Esophagus mucosa (tissue), 1 donor: ENCODE results near the gene ZBTB46. TPM values are rescaled to one million over a fixed set of nuclear protein-coding genes. Genes with fewer than 3 reads are reported as not detected.

Source experiments
- ATAC-seq: fragments of 200-7000 bp; cut with Tn5 transposase; one replicate; pipeline ENCODE4 v1.9.1; 2020
- total RNA-seq: library from RNA; stranded (reverse); gene quantifications from one replicate; pipeline ENCODE4 v1.2.4, GENCODE V29; 2023
- donor health status: DM: yes; HTN: yes; CAD: no.

Gene ZBTB46
- total RNA-seq, 1 donor from 2014 or later, result 1.7 TPM

DNA sequence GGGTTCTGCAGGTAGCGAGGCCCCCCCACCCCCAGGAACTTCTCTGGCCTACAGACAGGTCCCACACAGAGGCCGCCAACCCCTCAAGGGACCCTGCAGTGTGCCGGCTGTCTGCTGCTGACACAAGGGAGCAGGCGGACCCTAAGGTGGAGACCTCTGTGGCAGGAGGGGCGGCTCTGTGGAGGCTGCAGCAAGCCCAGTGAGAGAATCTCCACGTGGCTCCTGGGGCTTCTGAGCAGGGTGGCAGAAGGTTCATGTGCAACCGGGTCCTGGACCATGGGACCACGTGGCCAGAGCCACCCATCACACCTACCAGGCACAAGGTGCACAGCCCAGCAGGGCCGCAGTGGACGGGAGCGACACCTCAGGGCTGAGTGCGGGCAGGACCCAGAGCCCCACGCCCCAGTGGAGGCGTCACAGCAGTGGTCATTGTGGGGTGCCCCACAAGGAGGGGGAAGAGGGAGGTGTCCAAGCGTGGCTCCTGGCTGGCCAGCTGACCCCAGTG, 127.5 kb downstream of the ZBTB46 start:
- ATAC-seq, result no peak

DNA sequence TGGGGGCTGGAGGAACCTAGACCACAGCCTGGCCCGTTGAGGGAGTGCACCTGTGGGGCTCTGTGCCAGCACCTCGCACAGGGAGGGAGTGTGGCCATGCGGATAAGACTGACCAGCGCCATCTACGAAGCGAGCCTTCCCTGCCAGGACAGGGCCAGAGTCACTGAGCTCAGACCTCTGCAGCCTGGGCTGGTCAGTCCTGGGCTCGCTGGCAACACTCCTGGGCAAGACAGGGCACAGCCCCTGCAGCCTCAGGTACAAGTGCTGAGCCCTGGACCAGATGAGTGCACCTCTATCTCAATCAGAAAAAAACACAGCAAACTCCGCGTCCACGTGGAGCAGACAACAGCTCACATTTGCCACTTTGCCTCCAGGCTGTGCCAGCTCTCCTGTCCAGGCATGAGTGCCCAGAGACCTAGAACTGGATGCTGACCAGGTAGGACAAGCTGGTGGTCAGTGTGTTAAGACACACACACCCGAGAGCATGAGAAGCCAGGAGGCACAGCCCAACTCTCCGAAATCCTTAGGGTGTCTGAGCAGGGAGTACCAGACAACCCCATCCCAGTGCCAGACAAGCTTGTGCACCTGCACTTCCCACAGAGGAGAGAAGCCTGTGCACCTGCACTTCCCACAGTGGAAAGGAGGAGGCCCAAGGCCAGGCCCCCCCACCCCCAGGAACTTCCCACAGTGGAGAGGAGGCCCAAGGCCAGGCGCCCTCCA, 128.2 kb downstream of the ZBTB46 start:
- ATAC-seq, result no peak

DNA sequence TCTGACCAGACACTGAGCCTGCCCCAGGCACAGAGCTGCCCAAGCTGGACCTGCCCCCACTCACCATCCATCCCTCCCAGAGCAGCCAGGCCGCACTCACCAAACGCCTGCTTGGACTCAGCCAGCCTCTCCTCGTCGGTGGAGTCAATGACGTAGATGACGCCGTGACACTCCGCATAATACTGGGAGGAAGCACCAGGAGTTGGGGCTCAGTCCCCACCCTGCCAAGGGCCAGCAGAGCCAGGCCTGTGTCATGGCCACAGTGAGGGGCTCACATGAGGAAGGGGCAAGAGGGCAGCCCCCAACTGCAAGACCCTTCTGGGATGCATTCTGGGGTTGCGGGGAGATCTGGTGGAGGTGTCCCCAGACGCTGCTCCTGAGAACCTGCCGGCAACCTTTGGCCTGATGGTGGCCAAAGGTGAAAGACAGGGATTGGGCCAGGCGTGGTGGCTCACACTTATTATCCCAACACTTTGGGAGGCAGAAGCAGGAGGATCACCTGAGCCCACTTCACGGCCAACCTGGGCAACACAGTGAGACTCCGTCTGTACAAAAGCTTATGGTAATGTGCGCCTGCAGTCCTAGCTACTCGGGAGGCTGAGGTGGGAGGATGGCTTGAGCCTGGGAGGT, 128.9 kb downstream of the ZBTB46 start:
- no peak for ATAC-seq

DNA sequence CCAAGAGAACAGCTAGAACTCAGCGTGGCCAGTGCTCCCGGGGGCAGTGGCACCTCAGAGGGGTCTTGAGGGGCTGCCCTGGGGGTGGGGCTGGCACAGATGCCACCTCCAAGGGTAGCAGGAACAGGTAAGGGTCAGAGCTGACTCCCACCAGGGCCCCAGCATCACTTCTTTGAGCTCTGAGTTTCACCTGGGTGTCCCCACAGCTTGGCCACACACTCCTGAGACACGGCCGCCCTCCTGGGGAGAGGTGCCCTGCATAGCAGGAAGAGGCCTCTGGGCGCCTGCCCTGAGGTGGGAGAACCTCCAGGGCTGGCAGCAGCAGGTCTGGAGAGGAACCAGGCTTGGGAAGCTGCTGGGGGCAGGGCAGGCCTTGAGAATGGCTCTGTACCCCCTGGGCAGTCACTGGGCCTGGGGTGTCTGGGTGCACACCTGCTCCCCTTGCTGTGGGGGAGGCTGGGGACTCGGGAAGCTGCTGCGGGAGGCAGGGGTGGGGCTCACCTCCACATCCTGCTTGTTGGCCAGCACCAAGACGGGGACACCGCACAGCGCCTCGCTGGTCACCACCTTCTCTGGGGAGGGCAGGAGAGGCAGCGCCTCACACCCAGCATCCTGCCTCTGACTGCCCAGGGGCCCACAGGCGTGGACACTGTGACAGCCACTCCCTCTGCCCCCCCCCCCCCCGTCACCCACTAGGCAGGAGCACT, 129.6 kb downstream of the ZBTB46 start:
- no peak for ATAC-seq

DNA sequence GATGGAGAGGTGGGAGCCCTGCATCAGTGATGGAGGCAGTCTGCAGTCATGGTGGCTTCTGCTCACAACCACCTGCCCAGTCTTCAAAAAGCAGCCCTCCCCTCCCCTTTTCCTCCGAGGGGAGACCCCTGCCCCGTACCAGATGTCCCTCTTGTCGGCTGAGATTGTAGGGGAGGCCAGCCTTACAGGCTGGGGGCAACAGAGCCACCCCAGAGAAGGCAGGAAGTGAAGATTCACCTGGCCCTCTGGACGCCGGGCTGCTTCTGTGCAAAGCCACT, 130.1 kb downstream of the ZBTB46 start:
- ATAC-seq, result no peak

DNA sequence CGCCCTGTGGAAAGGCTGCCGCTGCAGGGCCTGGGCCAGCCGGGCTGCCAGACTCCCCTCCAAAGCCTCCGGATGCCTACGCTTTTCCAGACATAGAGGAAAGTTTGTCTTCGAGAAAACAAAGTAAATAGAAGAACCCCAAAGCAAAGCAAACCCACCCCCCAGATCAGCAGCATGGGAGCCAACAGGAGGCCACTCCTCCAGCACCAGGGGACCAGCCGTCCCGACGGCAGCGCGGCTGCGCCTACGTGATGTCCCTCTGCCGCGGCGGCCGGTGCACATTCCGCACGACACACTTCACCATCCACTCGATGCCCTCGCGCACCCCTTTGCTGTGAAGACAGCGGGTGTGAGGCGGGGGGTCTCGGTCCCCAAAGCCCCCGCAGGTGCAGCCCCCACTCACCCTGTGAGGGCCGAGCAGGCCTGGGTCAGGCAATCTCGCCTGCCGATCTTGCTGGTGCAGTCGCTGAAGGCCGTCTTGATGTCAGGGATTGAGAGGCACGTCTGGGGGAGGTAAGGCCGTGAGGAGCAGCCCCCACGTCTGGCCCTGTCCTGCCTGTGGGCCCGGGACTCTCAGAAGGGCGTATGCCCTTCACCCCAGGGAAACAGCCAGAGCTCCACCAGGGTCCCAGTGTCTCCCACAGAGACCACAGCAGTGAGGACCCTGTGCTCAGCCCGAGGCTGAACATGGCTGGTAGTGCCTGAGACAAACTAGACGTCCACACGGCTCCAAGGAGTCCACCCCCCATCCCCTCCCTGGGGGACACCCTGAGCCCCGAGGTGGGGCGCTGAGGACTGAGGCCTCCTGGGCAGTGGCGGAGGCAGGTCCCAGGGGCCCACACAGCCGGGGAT, 130.6 kb downstream of the ZBTB46 start:
- ATAC-seq, result no peak

DNA sequence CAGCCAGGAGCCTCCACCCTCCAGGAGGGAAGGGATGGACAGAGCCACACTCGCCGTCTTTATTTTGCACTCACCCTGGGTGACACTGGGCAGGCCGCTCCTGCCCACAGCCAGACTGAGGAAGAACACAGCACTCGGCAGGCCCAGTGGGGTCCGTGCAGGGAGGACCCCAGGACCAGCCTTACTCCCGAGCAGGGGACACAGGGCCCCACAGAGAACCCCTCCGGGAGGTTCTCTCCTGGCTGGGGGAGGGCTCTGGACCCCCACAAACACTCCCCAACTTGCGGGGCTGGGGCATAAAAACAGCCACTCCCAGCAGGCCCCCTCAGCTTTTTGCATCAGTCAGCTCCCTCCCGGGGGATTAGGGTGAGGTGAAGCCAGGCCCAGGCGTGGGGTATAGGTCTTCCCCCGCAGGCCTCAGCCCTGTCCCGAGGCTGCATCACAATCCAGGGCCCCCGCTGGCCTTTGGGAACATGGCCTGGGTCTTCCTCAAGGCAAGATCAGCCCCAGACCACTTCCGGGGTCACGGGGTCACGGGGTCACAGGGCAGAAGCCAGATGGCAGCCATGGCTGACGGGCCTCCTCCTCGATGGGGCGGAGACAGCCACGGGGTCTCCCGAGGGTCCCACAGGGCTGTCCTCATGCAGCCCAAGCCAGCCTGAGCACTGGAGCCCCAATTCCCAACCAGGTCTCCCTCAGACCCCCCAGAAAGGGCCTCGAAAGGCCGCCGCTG, 131.4 kb downstream of the ZBTB46 start:
- no peak for ATAC-seq

DNA sequence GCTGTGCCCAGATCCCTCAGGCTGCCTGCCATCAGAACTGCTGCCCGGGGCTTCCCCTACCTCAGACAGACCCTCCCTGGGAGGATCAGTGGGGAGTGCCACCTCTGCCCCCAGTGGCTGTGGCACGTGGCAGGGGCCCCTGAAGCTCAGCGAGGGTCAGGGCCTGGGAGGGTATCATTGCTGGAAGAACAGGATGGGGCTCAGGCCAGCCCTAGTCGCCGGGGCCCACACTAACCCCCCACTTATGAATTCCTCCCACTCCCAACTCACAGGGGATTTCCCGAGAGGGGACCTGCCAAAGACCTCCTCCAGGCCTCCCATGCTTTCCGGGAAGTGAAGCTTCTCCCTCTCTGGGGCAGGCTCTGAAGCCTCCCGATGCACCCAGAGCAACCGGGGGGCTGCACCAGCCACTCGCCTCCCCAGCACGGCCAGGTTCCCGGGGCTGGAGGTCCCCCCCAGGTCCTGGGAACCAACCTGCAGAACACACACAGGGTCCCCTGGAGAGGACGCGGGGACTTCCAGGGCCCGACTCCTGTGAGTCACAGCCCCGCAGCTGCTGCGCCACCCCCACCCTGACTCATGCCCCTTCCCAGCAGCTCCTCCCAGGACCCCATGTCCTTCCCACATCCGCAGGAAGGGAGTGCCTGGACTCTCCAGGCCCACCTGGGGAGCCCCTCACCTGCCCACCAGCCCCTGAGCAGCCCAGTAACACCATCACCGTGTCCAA, 132.2 kb downstream of the ZBTB46 start:
- peak; percentile 63 for ATAC-seq

DNA sequence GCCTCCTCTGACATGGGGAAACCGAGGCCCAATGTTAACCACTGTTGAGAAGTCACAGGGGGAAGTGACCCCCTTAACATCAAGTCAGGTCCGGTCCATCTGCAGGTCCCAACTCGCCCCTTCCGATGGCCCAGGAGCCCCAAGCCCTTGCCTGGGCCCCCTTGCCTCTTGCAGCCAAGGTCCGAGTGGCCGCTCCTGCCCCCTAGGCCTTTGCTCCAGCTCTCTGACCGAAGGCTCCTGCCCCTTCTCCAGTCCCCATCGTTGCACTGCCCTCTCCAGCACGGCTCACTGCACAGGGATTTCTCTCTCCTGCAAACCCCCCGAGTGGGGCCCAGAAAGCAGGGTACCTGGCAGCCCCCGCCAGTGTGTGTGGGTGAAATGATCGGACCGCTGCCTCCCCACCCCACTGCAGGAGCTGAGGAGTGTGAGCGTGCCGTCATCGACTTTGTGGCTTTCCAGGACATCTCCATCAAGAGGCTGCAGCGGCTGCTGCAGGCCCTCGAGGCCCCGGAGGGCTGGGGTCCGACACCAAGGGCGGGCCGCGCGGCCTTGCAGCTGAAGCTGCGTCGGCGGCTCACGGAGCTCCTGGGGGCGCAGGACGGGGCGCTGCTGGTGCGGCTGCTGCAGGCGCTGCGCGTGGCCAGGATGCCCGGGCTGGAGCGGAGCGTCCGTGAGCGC, 133.1 kb downstream of the ZBTB46 start:
- no peak for ATAC-seq

DNA sequence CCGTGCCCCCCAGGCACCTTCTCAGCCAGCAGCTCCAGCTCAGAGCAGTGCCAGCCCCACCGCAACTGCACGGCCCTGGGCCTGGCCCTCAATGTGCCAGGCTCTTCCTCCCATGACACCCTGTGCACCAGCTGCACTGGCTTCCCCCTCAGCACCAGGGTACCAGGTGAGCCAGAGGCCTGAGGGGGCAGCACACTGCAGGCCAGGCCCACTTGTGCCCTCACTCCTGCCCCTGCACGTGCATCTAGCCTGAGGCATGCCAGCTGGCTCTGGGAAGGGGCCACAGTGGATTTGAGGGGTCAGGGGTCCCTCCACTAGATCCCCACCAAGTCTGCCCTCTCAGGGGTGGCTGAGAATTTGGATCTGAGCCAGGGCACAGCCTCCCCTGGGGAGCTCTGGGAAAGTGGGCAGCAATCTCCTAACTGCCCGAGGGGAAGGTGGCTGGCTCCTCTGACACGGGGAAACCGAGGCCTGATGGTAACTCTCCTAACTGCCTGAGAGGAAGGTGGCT, 133.7 kb downstream of the ZBTB46 start:
- peak; percentile 1 for ATAC-seq

DNA sequence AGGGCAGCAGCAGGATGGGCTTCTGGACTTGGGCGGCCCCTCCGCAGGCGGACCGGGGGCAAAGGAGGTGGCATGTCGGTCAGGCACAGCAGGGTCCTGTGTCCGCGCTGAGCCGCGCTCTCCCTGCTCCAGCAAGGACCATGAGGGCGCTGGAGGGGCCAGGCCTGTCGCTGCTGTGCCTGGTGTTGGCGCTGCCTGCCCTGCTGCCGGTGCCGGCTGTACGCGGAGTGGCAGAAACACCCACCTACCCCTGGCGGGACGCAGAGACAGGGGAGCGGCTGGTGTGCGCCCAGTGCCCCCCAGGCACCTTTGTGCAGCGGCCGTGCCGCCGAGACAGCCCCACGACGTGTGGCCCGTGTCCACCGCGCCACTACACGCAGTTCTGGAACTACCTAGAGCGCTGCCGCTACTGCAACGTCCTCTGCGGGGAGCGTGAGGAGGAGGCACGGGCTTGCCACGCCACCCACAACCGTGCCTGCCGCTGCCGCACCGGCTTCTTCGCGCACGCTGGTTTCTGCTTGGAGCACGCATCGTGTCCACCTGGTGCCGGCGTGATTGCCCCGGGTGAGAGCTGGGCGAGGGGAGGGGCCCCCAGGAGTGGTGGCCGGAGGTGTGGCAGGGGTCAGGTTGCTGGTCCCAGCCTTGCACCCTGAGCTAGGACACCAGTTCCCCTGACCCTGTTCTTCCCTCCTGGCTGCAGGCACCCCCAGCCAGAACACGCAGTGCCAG, 134.3 kb downstream of the ZBTB46 start, which contains the start of gene TNFRSF6B:
TNFRSF6B (plus strand) TSS at position 25 of the 729 bp plus-strand sequence; CDS start at position 141, 116 bp downstream.
- ATAC-seq, result peak; percentile 3

DNA sequence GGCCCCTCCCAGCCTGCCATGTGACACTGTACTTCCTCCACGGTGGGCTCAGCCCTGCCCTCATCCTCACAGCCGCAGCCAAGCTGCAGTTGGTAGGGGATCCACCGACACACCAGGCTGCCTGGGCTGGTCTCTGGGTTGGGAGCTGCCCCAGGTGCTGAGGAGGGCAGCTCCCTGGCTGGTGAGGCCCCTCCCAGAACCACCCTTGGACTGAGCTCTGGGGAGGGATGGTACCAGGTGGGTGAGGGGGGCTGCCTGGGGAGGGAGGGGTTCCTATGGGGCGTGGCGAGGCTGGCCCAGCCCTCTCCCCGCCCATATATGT, 134.8 kb downstream of the ZBTB46 start:
- peak; percentile 49 for ATAC-seq

DNA sequence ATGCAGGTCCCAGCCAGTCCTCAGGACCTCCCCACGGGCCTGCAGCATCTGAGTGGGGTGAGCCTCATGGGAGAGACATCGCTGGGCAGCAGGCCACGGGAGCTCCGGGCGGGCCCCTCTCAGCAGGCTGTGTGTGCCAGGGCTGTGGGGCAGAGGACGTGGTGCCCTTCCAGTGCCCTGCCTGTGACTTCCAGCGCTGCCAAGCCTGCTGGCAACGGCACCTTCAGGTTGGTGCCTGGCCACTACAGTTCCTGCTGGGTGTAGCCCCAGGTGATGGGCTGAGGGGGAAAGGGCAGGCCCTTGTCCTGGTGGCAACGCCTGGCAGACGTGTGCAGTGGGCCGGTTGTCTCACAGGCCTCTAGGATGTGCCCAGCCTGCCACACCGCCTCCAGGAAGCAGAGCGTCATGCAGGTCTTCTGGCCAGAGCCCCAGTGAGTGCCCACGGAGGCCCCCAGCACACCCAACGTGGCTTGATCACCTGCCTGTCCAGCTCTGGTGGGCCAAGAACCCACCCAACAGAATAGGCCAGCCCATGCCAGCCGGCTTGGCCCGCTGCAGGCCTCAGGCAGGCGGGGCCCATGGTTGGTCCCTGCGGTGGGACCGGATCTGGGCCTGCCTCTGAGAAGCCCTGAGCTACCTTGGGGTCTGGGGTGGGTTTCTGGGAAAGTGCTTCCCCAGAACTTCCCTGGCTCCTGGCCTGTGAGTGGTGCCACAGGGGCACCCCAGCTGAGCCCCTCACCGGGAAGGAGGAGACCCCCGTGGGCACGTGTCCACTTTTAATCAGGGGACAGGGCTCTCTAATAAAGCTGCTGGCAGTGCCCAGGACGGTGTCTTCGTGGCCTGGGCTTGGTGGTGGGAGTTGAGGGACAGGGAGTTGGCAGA, 135.4 kb downstream of the ZBTB46 start:
- ATAC-seq, result peak; percentile 16

DNA sequence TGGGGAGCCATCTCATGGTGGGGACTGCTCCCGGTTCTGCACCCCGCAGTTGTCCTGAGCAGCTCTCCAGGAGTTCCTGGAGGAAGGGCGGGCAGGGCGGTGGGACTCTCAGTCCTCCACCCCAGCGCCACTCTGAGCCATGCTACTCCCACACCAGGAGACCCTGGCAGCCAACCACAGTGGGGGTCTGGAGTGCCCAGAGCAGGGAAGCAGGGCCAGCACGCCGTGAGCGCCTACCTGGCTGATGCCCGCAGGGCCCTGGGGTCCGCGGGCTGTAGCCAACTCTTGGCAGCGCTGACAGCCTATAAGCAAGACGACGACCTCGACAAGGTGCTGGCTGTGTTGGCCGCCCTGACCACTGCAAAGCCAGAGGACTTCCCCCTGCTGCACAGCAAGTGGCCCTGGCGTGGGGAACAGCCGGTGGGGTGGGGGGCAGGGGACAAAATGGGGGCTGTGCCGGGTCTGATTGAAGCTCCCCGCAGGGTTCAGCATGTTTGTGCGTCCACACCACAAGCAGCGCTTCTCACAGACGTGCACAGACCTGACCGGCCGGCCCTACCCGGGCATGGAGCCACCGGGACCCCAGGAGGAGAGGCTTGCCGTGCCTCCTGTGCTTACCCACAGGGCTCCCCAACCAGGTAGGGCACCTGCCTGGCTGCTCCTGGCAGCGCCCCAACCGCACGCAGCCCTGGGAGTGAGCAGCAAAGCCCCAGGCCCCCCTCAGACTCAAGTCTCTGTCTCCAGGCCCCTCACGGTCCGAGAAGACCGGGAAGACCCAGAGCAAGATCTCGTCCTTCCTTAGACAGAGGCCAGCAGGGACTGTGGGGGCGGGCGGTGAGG, 136.3 kb downstream of the ZBTB46 start:
- ATAC-seq, result peak; percentile 4

DNA sequence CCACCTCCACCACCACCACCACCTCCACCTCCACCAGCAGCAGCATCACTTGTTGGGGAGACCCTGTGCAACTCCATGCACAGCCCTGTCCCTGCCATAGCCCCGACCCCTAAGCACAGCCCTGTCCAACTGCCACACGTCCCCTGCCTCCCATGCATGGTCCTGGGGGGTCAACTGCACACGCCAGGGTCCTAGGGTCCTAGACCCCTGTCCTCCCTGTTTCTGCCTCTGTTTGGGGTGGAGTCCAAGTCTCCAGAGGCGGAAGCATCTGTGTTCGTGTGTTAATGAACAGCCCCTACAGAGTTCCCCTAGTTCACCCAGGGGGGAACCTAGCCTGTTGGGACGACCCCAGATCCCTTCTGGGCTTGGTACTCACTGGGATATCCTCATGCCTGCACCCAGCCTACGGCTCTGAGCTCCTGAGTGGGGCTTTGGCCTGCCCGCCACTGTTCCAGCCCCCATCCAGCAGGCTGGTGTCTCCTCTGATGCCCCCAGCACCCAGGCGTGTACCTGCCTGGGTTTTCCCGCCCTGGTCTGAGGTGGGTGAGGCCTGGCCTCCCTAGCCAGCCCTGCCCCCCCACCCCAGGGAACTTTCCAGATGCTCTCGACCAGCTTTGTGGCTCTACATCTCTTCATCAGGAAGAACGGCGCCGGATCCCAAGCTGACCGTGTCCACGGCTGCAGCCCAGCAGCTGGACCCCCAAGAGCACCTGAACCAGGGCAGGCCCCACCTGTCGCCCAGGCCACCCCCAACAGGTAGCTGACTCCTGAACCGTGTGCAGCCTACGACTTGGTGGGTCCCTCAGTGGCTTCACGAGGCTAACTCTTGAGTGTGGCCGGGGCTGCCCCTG, 137.1 kb downstream of the ZBTB46 start:
- ATAC-seq, result no peak
